HG02763 (cell line): ENCODE measurements around the gene SULT2B1.
"Not testable (repeated sequence)": the region's sequence is repeated elsewhere in the genome, so short reads cannot be mapped to it uniquely, and the experiment has no call there.

Source experiments
- ATAC-seq: cut with Tn5 transposase; IDR thresholded peaks from one replicate; pipeline ENCODE4 v1.9.1; 2021; ENCODE audit warnings: mild to moderate bottlenecking, moderate library complexity; ENCODE audit not compliant: unreplicated experiment

The SULT2B1 gene

DNA sequence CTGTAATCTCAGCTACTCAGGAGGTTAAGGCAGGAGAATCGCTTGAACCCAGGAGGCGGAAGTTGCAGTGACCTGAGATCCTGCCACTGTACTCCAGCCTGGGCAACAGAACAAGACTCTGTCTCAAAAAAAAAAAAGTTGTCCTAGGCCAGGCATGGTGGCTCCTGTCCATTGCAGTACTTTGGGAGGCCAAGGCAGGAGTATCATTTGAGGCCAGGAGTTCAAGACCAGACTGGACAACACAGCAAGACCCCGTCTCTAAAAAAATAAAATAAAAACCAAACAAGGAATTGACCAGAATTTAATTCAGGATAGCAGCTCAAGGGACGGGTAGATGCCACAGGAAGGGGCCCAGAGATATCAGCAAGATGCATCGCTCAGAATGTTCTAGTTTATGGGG is 4.9 kb downstream of the SULT2B1 start:
- no peak for ATAC-seq

DNA sequence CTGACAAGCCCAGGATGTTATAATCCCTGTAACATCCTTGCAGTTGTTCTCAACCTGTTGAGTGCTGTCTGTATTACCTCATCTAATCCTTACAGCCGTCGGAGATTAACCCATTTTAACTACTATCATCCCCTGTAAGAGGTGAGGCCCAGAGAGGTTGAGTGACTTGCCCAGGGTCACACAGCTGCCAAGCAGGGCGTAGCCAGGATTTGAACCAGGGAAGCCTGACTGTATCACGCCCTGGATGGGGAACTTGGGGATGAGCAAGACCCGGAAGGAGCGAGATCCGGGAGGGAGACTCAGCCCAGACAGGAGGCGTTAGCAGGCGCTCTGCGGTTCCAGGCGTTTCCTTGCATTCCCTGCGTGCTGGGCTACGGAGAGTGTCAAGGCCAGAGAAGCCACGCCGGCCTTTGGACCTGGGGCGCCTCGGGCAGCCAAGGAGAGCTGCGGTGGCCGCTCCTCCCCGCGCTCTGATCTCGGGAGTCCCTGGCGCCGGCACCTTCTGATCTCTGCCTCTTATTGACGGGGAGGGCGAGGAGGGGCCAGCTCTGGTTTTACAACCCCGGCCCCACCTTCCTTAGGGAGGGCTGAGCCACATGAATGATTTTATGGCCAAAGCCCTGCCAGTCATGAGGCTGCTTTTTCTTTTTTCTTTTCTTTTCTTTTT is 6.2 kb downstream of the SULT2B1 start:
- no peak for ATAC-seq

GRCh38 chr19:48560095-48560530 is 8.1 kb downstream of the SULT2B1 start:
- no peak for ATAC-seq

DNA sequence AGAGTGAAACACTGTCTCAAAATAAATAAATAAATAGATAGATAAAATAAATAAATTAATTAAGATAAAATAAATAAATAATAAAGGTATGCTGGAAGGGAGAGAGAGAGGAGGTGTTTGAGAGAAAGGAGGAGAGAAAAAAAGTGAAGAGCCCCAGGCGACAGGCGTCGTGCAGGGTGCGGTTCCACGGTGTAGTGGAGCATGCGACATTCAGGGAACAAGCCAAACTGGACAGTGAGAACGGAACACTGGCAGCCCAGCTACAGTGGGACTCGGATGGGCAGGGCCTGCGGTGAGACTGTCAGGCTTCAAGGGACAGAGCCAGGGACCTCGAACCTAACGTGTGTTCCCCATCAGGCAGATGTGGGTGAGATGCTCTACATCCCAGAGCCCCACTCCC is 9.4 kb downstream of the SULT2B1 start:
- no peak for ATAC-seq

- ATAC-seq, result no peak
These were observed 13.1 kb downstream of the SULT2B1 start for GRCh38 chr19:48565090-48565489.

DNA sequence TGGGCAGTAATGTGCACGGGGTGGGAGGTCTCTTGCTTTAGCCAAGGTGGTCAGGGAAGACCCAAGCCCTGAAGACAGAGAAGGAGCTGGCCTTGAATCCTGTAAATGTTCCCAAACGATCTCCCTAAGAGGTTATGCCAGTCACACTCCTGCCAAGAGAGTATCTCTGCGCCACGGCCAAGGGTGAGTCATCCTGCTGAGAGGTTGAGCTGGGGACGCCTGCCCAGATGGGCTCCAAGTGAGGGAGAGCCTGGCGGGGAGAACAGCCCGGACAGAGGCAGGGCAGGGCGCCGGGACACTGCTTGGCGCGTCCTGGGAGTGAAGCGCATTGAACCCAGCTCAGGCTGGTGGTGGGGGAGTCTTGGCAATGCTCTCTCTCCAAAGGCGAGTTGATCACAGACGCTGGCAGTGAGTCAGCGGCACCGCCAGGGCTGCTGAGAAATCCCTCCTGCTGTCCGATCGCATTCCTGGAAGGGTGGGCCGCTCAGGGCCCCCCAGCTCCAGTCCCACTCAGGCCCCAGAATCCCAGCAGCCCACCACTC is 16.4 kb downstream of the SULT2B1 start:
- ATAC-seq, result no peak

- no peak for ATAC-seq
These were observed 17.8 kb downstream of the SULT2B1 start for GRCh38 chr19:48569814-48570213.

GRCh38 chr19:48571378-48572162 is 19.6 kb downstream of the SULT2B1 start:
- no peak for ATAC-seq

- no peak for ATAC-seq
These were observed 21.2 kb downstream of the SULT2B1 start for GRCh38 chr19:48573163-48573505.

GRCh38 chr19:48575931-48576622 is 24.1 kb downstream of the SULT2B1 start:
- no peak for ATAC-seq

DNA sequence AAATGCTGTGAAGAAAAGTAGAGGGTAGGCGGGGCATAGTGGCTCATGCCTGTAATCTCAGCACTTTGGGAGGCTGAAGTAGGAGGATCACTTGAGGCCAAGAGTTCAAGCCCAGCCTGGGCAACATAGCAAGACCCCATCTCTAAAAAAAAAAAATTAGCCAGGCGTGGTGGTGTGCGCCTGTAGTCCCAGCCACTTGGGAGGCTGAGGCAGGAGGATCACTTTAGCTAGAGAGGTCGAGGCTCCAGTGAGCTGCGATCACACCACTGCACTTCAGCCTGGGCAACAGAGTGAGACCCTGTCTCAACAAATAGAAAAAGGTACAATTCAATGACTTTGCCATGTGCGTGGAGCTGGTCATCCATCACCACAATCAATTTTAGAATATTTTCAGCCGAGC is 25.9 kb downstream of the SULT2B1 start:
- not testable (repeated sequence) for ATAC-seq

- no peak for ATAC-seq
These were observed 26.9 kb downstream of the SULT2B1 start for GRCh38 chr19:48578891-48579290.

DNA sequence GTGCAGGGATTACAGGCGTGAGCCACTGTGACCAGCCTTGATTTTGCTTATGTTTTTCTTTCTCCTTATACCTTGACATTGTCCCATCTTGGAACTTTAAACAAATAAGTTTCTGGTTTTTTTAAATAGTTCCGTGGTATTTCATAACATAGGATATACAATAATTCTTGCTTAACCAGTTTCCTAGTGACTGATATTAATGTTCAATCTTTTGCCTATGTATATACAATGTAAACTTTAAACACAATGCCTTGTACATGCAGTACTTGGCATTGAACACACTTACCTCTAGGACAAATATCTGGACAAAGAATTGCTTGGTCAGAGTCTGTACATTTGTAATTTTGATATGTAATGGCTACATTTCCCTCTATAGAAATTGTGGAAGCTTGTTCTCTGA is 30.2 kb downstream of the SULT2B1 start:
- no peak for ATAC-seq

- ATAC-seq, result no peak
These were observed 35.4 kb downstream of the SULT2B1 start for GRCh38 chr19:48587387-48587786.

DNA sequence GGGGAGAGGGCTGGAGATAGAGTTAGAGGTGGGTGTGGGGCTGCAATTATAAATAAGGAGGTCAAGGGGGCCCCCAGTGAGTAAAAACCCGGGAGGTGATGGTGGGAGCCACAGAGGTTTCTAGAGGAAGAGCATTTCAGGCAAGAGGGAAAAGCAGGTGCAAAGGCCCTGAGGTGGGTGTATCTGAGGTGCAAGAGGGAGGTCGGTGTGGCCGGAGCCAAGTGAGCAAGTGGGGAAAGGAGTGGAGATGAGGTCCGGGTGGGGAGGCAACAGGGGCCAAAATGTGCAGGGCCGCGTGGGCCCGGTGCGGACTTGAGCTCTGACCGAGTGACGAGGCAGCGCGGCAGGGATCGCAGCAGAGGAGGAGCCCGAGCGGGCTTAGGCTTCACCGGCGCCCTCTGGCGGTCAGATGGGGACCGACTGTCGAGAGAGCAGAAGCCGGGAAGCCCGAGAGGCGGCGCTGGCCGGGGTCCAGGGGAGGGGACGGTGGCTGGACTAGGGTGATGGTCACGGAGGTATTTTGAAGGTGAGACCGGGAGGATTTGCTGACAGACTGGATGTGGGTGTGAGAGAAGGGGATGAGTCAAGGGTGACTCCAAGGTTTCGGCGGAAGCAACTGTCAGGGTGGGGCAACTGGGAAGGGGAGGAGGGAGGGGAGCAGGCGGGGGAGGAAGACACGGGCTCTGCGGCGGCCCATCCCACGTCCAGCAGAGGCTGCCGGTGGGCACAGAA is 36.9 kb downstream of the SULT2B1 start:
- ATAC-seq, result no peak

DNA sequence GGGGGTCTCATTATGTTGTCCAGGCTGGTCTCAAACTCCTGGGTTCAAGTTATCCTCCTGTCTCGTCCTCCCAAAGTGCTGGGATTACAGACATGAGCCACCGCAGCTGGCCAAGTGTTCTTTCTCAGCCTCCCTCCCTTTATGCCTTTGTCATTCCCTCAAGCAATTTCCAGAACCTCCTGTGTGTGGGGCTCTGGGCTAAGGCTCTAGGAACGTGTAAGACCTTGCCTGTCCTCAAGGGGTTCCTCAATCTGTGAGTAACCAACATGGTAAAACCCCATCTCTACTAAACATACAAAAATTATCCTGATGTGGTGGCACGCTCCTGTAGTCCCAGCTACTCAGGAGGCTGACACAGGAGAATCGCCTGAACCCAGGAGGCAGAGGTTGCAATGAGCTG is 39.0 kb downstream of the SULT2B1 start:
- ATAC-seq, result no peak

- ATAC-seq, result no peak
These were observed 43.2 kb downstream of the SULT2B1 start for GRCh38 chr19:48595171-48595570.

GRCh38 chr19:48595833-48596232 is 43.9 kb downstream of the SULT2B1 start:
- no peak for ATAC-seq

DNA sequence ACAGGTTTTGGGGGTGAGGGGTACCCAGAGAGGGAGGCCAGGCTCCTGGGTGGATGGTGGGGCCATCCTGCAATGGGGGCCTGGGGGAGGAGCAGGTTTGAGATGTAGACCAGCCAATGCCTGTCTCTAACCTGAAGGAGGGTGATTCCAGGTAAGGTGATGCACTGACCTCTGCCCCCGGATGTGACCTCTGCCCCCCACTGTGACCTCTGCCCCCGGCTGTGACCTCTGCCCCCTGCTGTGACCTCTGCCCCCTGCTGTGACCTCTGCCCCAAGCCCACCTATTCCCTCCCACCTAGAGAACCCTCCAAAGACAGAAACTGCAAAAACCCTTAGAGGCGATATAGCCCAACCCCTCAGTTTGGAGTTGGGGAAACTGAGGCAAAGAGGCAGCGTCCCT is 44.3 kb downstream of the SULT2B1 start:
- no peak for ATAC-seq

GRCh38 chr19:48596679-48597465 is 44.9 kb downstream of the SULT2B1 start:
- no peak for ATAC-seq
